ENCODE results near the gene MLLT10. TPM values are rescaled to one million over a fixed set of nuclear protein-coding genes. Genes with fewer than 3 reads are reported as not detected.

MLLT10 gene
- total RNA-seq, 1 experiment from 2014 or later = 72.3 TPM

- H3K4me3 Mint-ChIP-seq = peak overlapping the region; percentile 78 to 91
These were observed 7.7 kb upstream of the MLLT10 start for GRCh38 chr10:21526188-21526859.

More at GRCh38 chr10:21526188-21526859, 7.7 kb upstream of the MLLT10 start:
- peak overlapping the region; percentile 79 for H3K9ac ChIP-seq (ENCODE audit: extremely low read depth, insufficient read length, low read length)
- H3K36me3 Mint-ChIP-seq (ENCODE audit: insufficient read depth in 1 of 3, low read depth in 3 of 3) = no peaks in the 10 kb centered on the region; a peak in 1 of 7 replicates
- WGBS (ENCODE audit: extremely low coverage, insufficient read length, low lambda C conversion rate) = no CpG with 5 or more reads among the region's 56 CpGs
- H2BK15ac ChIP-seq (ENCODE audit: low read depth, low read length) = no peak overlapping the region
- peak overlapping the region; percentile 95 for H3K14ac ChIP-seq (ENCODE audit: insufficient read depth, low read length)
- no peak overlapping the region for H4K91ac ChIP-seq (ENCODE audit: insufficient read length, low read depth, low read length)
- H3K27ac Mint-ChIP-seq = peak overlapping the region; percentile 95 to 99 (median 99)
- no peak overlapping the region for H2BK12ac ChIP-seq (ENCODE audit: insufficient read length, low read depth, low read length)
- H3K4ac ChIP-seq (ENCODE audit: low read depth, low read length) = no peak overlapping the region; the same call in 1 of the 2 replicates
- no peaks in the 10 kb centered on the region for H4K20me1 ChIP-seq (ENCODE audit: control insufficient read depth, insufficient read depth, insufficient read length)
- H3K4me2 ChIP-seq (ENCODE audit: insufficient read depth, insufficient read length, low read length) = peak overlapping the region; percentile 80
- no peak overlapping the region for H3T11ph ChIP-seq (ENCODE audit: low read length)
- no peak overlapping the region for H2AK5ac ChIP-seq (ENCODE audit: insufficient read length, low read length)
- no peak overlapping the region for H3K56ac ChIP-seq (ENCODE audit: insufficient read length, low read depth, low read length)
- no peaks in the 10 kb centered on the region; a peak in 2 of 5 replicates for H3K9me3 Mint-ChIP-seq
- H2BK5ac ChIP-seq (ENCODE audit: insufficient read length, low read length) = no peak overlapping the region
- H4K5ac ChIP-seq (ENCODE audit: insufficient read length, low read depth, low read length) = no peak overlapping the region
- no peak overlapping the region for H2BK20ac ChIP-seq (ENCODE audit: low read depth, low read length, poor library complexity, severe bottlenecking)
- peak; percentile 80 for DNase-seq
- H3K79me2 ChIP-seq (ENCODE audit: insufficient read depth, low read length) = no peaks in the 10 kb centered on the region
- H3K27me3 ChIP-seq (ENCODE audit: insufficient read depth, low read length) = no peaks in the 10 kb centered on the region
- H2BK120ac ChIP-seq (ENCODE audit: low read depth, low read length, poor library complexity, severe bottlenecking) = peak overlapping the region; percentile 52
- H3K4me1 ChIP-seq (ENCODE audit: insufficient read depth, low read length) = no peaks in the 10 kb centered on the region
- H3K18ac ChIP-seq (ENCODE audit: insufficient read length, low read depth, low read length) = peak overlapping the region; percentile 86
- peaks cover 57 to 60% of the 10 kb centered on the region in 2 experiments for H3K4me1 Mint-ChIP-seq
- H3K27me3 Mint-ChIP-seq (ENCODE audit: low read depth) = no peaks in the 10 kb centered on the region
- no peak for TF ChIP-seq CTCF (conservative IDR thresholded peaks at IDR 0.05)
- H4K8ac ChIP-seq (replicated peaks; ENCODE audit: insufficient read length, low read depth, low read length) = no peak overlapping the region
- peaks cover 20% of the 10 kb centered on the region for H3K23me2 ChIP-seq (ENCODE audit: insufficient read length, low read depth, low read length, poor library complexity, severe bottlenecking)
- no peaks in the 10 kb centered on the region for H3K79me1 ChIP-seq (ENCODE audit: insufficient read depth, low read depth, low read length, poor library complexity, severe bottlenecking)
- H3K23ac ChIP-seq (ENCODE audit: insufficient read length, low read depth, low read length) = no peak overlapping the region
- H3K27ac ChIP-seq (ENCODE audit: insufficient read length, low read depth, low read length) = peak overlapping the region; percentile 76
- no peaks in the 10 kb centered on the region for H3K9me3 ChIP-seq (ENCODE audit: control insufficient read depth, low read depth, low read length)
- no peak overlapping the region for H2AFZ ChIP-seq (ENCODE audit: low read length)
